ENCODE measurements around the gene ANXA6. TPM values are rescaled to one million over a fixed set of nuclear protein-coding genes. Genes with fewer than 3 reads are reported as not detected.
A peak's percentile ranks its signal among the peaks of the same experiment; 100 is the strongest.

ANXA6 gene
- total RNA-seq, 8 experiments from 2014 or later: 21.2 to 409 (median 60.1) TPM

- Histone ChIP-seq H3K4me1 (replicated peaks in 1 of 2) (peaks cover 6 to 20% of the 10 kb centered on the region in 2 donors), H3K4me3 (no peak overlapping the region), H3K27ac (no peak overlapping the region)
- 86 to 100% methylated on average over 4 of the region's 7 CpGs; no CpG with 5 or more reads in 8 of the 10 experiments for WGBS, 10 experiments
- in situ Hi-C loops (cut with MboI; ENCODE audit: low pct_unique_long_range_greater_than_20kb in 2 of 9, low sequenced_read_pairs in 9 of 9, unreplicated experiment in 9 of 9): no loop called here
- peak in 3 of 8 experiments; percentile 29 to 55 (median 45) for ATAC-seq (replicated peaks in 6 of 8)
Measured at GRCh38 chr5:151144922-151145321, 12.7 kb downstream of the ANXA6 start.

DNA sequence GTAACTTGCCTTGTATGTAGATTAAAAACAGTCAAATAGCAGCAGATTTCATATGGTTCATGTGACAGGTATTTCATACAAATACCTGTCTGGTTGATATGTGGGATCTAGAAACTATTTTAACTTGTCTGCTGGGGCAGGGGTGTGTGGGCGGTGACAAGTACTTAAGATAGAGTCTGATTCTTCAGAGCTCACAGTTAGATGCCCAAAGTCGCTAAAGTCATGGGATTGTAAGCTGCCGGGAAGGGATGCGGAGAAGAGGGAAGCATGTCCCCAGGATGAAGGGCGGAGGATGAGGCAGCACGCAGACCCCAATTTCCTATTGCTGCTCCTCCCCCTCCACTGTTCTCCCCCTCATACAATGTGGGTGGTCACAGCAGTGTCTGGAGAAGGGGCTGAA, 13.3 kb downstream of the ANXA6 start:
- peaks cover 0 to 13% of the 10 kb centered on the region in 2 donors for H3K4me1 ChIP-seq (replicated peaks in 1 of 2)
- in situ Hi-C loops (cut with MboI; ENCODE audit: low pct_unique_long_range_greater_than_20kb in 2 of 9, low sequenced_read_pairs in 9 of 9, unreplicated experiment in 9 of 9): no loop called here
- H3K27ac ChIP-seq: no peak overlapping the region
- ATAC-seq (replicated peaks in 6 of 8): no peak
- WGBS, 10 experiments: 46 to 100% (median 78%) methylated on average over 1 to 5 of the region's 6 CpGs; no CpG with 5 or more reads in 4 of the 10 experiments
- H3K4me3 ChIP-seq: no peak overlapping the region

DNA sequence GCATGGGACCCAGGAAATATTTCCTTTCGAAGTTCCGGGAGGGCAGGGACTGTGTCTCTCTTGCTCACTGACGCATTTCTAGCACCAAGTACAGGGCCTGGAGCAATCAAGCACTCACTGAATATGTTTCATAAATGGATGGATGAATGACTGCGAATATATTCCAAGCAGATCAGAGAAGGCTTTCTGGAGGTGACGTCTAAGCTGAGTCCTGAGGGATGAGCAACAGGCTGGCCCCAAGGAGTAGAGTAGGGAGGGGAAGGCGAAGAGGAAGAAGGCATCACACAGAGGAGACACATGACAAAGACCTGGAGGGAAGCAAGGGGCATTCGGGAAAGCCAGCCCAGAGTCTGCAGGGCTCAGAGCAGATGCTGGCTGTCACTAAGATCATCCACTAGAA, 13.9 kb downstream of the ANXA6 start:
- in situ Hi-C loops (cut with MboI; ENCODE audit: low pct_unique_long_range_greater_than_20kb in 2 of 9, low sequenced_read_pairs in 9 of 9, unreplicated experiment in 9 of 9): no loop called here
- H3K4me3 ChIP-seq: no peak overlapping the region
- peaks cover 0 to 13% of the 10 kb centered on the region in 2 donors for H3K4me1 ChIP-seq (replicated peaks in 1 of 2)
- WGBS, 10 experiments: 50 to 100% (median 80%) methylated on average over 2 to 6 of the region's 7 CpGs; no CpG with 5 or more reads in 2 of the 10 experiments
- no peak overlapping the region for H3K27ac ChIP-seq
- ATAC-seq (replicated peaks in 6 of 8): peak in 2 of 8 experiments; percentile 67 to 74

GRCh38 chr5:151142933-151143332, 14.6 kb downstream of the ANXA6 start:
- Histone ChIP-seq H3K4me3 (no peak overlapping the region), H3K27ac (no peak overlapping the region), H3K4me1 (replicated peaks in 1 of 2) (peaks cover 0 to 13% of the 10 kb centered on the region in 2 donors)
- WGBS, 10 experiments: 80 to 100% (median 89%) methylated on average over 1 of the region's 1 CpG; no CpG with 5 or more reads in 7 of the 10 experiments
- ATAC-seq (replicated peaks in 6 of 8): no peak
- in situ Hi-C loops (cut with MboI; ENCODE audit: low pct_unique_long_range_greater_than_20kb in 2 of 9, low sequenced_read_pairs in 9 of 9, unreplicated experiment in 9 of 9): no loop called here

GRCh38 chr5:151141535-151141934, 16.0 kb downstream of the ANXA6 start:
- WGBS, 10 experiments: 54 to 100% (median 63%) methylated on average over 2 to 8 of the region's 15 CpGs; no CpG with 5 or more reads in 4 of the 10 experiments
- ATAC-seq (replicated peaks in 6 of 8): peak in 3 of 8 experiments; percentile 14 to 47 (median 45)
- Histone ChIP-seq H3K4me1 (replicated peaks in 1 of 2) (peaks cover 0 to 13% of the 10 kb centered on the region in 2 donors), H3K4me3 (no peak overlapping the region), H3K27ac (no peak overlapping the region)
- in situ Hi-C loops (cut with MboI; ENCODE audit: low pct_unique_long_range_greater_than_20kb in 2 of 9, low sequenced_read_pairs in 9 of 9, unreplicated experiment in 9 of 9): no loop called here

DNA sequence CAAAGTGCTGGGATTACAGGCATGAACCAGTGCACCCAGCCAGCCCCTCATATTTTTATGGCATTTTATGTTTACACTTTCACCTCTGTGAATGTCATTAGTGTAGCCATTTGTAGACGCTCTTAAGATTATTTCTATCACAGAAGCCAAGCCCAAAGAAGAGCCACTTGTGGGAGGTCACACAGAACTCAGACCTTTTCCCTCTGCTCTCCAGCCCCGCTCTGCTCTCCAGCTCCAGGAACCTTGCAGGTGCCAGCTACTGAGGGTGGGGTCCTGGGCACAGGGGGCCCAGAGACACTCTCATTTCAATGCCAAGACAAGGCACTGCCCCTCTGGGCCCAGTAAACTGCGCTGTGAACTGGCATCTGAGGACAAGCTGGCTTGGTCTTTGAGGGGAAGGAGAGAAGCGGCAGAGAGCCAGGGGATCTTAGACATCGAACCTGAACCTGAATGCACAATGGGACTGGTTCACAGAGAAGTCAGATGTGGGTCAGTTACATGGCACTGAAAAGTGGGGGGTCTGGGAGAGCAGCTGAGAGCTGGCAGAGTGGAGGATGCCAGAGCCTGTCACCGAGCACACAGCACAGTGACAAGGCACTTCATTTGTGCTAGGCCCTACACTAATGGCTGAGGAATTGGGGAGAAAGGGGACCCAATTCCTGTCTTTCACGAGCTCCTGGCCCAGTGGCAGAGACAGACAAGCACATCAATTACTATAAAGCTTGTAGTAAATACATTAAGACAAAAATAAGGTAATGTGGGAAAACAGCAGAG, 16.7 kb downstream of the ANXA6 start:
- in situ Hi-C loops (cut with MboI; ENCODE audit: low pct_unique_long_range_greater_than_20kb in 2 of 9, low sequenced_read_pairs in 9 of 9, unreplicated experiment in 9 of 9): no loop called here
- WGBS, 10 experiments: 64 to 100% (median 92%) methylated on average over 1 to 6 of the region's 7 CpGs; no CpG with 5 or more reads in 3 of the 10 experiments
- no peak overlapping the region for H3K27ac ChIP-seq
- ATAC-seq (replicated peaks in 6 of 8): no peak
- H3K4me1 ChIP-seq (replicated peaks in 1 of 2): peaks cover 0 to 13% of the 10 kb centered on the region in 2 donors
- no peak overlapping the region for H3K4me3 ChIP-seq

DNA sequence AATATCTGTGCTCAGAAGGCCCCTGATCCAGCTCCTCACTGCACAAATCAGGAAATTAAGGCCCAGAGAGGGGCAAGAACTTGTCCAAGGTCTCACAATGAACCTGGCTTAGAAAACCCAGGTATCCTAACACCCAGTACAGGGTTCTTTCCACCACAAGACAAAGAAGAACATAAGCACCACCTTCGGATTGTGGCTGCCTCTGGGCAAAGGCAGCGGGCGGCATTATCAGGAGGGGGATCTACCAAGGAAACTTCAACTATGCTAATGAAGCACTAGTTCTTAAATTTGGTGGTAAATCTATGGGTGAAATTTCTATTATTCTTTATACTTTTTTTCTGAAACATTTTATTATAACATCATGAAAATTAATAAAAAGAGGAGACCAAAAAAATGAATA, 17.9 kb downstream of the ANXA6 start:
- no peak for ATAC-seq (replicated peaks in 6 of 8)
- in situ Hi-C loops (cut with MboI; ENCODE audit: low pct_unique_long_range_greater_than_20kb in 2 of 9, low sequenced_read_pairs in 9 of 9, unreplicated experiment in 9 of 9): no loop called here
- peaks cover 0 to 13% of the 10 kb centered on the region in 2 donors for H3K4me1 ChIP-seq (replicated peaks in 1 of 2)
- WGBS, 10 experiments: 60 to 100% (median 100%) methylated on average over 1 to 3 of the region's 3 CpGs; no CpG with 5 or more reads in 5 of the 10 experiments
- H3K27ac ChIP-seq: no peak overlapping the region
- no peak overlapping the region for H3K4me3 ChIP-seq

- H3K27ac ChIP-seq: no peak overlapping the region
- in situ Hi-C loops (cut with MboI; ENCODE audit: low pct_unique_long_range_greater_than_20kb in 2 of 9, low sequenced_read_pairs in 9 of 9, unreplicated experiment in 9 of 9): no loop called here
- 60 to 100% (median 92%) methylated on average over 1 to 6 of the region's 8 CpGs; no CpG with 5 or more reads in 3 of the 10 experiments for WGBS, 10 experiments
- peaks cover 0 to 13% of the 10 kb centered on the region in 2 donors for H3K4me1 ChIP-seq (replicated peaks in 1 of 2)
- H3K4me3 ChIP-seq: no peak overlapping the region
- no peak for ATAC-seq (replicated peaks in 6 of 8)
Measured at GRCh38 chr5:151139015-151139414, 18.6 kb downstream of the ANXA6 start.

DNA sequence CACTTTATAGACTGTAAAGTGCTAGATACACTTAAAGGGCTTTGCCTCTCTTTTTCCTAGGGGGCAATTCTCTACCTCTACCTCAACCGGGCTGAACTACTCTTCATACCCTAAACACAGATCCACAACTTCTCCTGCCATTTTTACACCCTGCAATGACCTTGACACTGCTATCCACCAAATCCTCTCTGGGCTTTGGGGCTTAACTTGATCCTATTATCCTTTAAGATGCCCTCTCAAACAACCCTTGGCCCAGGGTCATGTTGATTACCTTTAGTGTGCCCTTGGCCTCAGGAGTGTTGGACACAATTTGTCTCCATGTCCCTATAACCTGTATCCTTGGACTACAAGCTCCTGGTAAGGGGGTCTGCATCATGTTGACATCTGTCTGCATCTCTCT, 19.5 kb downstream of the ANXA6 start:
- in situ Hi-C loops (cut with MboI; ENCODE audit: low pct_unique_long_range_greater_than_20kb in 2 of 9, low sequenced_read_pairs in 9 of 9, unreplicated experiment in 9 of 9): no loop called here
- Histone ChIP-seq H3K27ac (no peak overlapping the region), H3K4me3 (no peak overlapping the region), H3K4me1 (replicated peaks in 1 of 2) (peaks cover 0 to 13% of the 10 kb centered on the region in 2 donors)
- no peak for ATAC-seq (replicated peaks in 6 of 8)
- WGBS, 10 experiments: 11 to 100% (median 100%) methylated on average over 1 of the region's 1 CpG; no CpG with 5 or more reads in 6 of the 10 experiments

- ATAC-seq (replicated peaks in 6 of 8): no peak
- no peak overlapping the region for H3K4me3 ChIP-seq
- in situ Hi-C loops (cut with MboI; ENCODE audit: low pct_unique_long_range_greater_than_20kb in 2 of 9, low sequenced_read_pairs in 9 of 9, unreplicated experiment in 9 of 9): no loop called here
- peaks cover 0 to 9% of the 10 kb centered on the region in 2 donors for H3K4me1 ChIP-seq (replicated peaks in 1 of 2)
- WGBS, 10 experiments: 80 to 100% (median 97%) methylated on average over 1 to 6 of the region's 10 CpGs; no CpG with 5 or more reads in 2 of the 10 experiments
- H3K27ac ChIP-seq: no peak overlapping the region
Measured at GRCh38 chr5:151137067-151137825, 20.3 kb downstream of the ANXA6 start.

GRCh38 chr5:151134228-151134627, 23.4 kb downstream of the ANXA6 start:
- Histone ChIP-seq H3K4me3 (no peak overlapping the region), H3K4me1 (replicated peaks in 1 of 2) (no peaks in the 10 kb centered on the region), H3K27ac (no peak overlapping the region)
- ATAC-seq (replicated peaks in 6 of 8): peak in 2 of 8 experiments; percentile 35 to 45
- WGBS, 10 experiments: 38 to 100% (median 100%) methylated on average over 1 to 3 of the region's 3 CpGs; no CpG with 5 or more reads in 3 of the 10 experiments
- in situ Hi-C loops (cut with MboI; ENCODE audit: low pct_unique_long_range_greater_than_20kb in 2 of 9, low sequenced_read_pairs in 9 of 9, unreplicated experiment in 9 of 9): no loop called here

DNA sequence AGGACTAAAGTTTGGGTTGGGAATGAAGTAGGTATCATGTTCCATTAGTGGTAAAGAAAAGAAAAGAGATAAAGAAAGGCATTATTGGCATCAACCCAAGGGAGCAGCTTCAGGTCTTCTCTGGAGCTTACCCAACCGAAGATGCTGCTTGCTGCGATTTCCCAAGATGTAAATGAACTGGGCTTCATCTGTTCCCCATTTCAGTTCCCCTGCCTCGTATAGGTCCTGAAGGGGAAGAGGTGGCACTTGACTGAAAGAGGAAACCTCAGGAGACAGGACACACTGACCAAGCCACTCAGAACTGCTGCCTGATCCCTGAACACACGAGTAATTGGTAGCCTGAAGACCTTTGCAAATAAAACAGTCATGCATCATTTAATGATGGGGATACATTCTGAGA, 24.6 kb downstream of the ANXA6 start:
- Histone ChIP-seq H3K27ac (no peak overlapping the region), H3K4me3 (no peak overlapping the region), H3K4me1 (replicated peaks in 1 of 2) (no peaks in the 10 kb centered on the region)
- WGBS, 10 experiments: 60 to 97% (median 90%) methylated on average over 1 to 4 of the region's 4 CpGs; no CpG with 5 or more reads in 4 of the 10 experiments
- in situ Hi-C loops (cut with MboI; ENCODE audit: low pct_unique_long_range_greater_than_20kb in 2 of 9, low sequenced_read_pairs in 9 of 9, unreplicated experiment in 9 of 9): no loop called here
- no peak for ATAC-seq (replicated peaks in 6 of 8)
